HEK293 (cell line): ENCODE measurements around the gene NFE2L1.

Experiments used
- CTCF ChIP-seq: fragments of 450-650 bp; formaldehyde crosslinking; IDR thresholded peaks from 2 replicates; pipeline ENCODE4 v1.5.1; 2016; ENCODE audit warnings: missing biosample characterization, missing genetic modification characterization
- GLIS1 ChIP-seq: fragments of 450-650 bp; formaldehyde crosslinking; IDR thresholded peaks from 2 replicates; pipeline ENCODE4 v1.5.1; 2016; ENCODE audit warnings: missing biosample characterization, missing genetic modification characterization
- HOXD13 ChIP-seq: sonication (generic); formaldehyde crosslinking; IDR thresholded peaks from 2 replicates; pipeline ENCODE4 v1.8.0; 2022; ENCODE audit warnings: missing genetic modification reagents, borderline replicate concordance
- IKZF3 ChIP-seq: fragments of 450-650 bp; IDR thresholded peaks from 2 replicates; pipeline ENCODE4 v1.5.0; 2018; ENCODE audit warnings: missing biosample characterization, mild to moderate bottlenecking, missing genetic modification characterization, moderate library complexity
- KLF16 ChIP-seq: fragments of 450-650 bp; formaldehyde crosslinking; IDR thresholded peaks from 2 replicates; pipeline ENCODE4 v1.5.1; 2017; ENCODE audit warnings: missing biosample characterization, missing genetic modification characterization
- PRDM1 ChIP-seq: fragments of 450-650 bp; formaldehyde crosslinking; IDR thresholded peaks from 2 replicates; pipeline ENCODE4; 2016; ENCODE audit warnings: missing biosample characterization, missing genetic modification characterization
- SP2 ChIP-seq: fragments of 450-650 bp; formaldehyde crosslinking; IDR thresholded peaks from 2 replicates; pipeline ENCODE4 v1.5.1; 2016; ENCODE audit warnings: missing biosample characterization, missing genetic modification characterization
- TRIM28 ChIP-seq: IDR thresholded peaks from 2 replicates; pipeline ENCODE4 v1.6.1; 2011; ENCODE audit warnings: low read length, control low read depth, borderline replicate concordance
- WT1 ChIP-seq: fragments of 450-650 bp; formaldehyde crosslinking; IDR thresholded peaks from 2 replicates; pipeline ENCODE4 v1.5.1; 2016; ENCODE audit warnings: missing biosample characterization, missing genetic modification characterization
- ZBTB1 ChIP-seq: fragments of 450-650 bp; formaldehyde crosslinking; IDR thresholded peaks from 2 replicates; pipeline ENCODE4 v1.5.1; 2016; ENCODE audit warnings: missing biosample characterization, missing genetic modification characterization
- ZBTB20 ChIP-seq: fragments of 450-650 bp; formaldehyde crosslinking; IDR thresholded peaks from 2 replicates; pipeline ENCODE4 v1.5.1; 2016; ENCODE audit warnings: missing biosample characterization, missing genetic modification characterization
- ZBTB8A ChIP-seq: fragments of 450-650 bp; formaldehyde crosslinking; IDR thresholded peaks from 2 replicates; pipeline ENCODE4 v1.5.1; 2016; ENCODE audit warnings: missing biosample characterization, missing genetic modification characterization
- ZEB2 ChIP-seq: fragments of 450-650 bp; formaldehyde crosslinking; IDR thresholded peaks from 2 replicates; pipeline ENCODE4 v1.5.1; 2016; ENCODE audit warnings: missing biosample characterization, missing genetic modification characterization
- ZIC2 ChIP-seq: fragments of 450-650 bp; formaldehyde crosslinking; IDR thresholded peaks from 2 replicates; pipeline ENCODE4 v1.5.1; 2016; ENCODE audit warnings: missing biosample characterization, missing genetic modification characterization
- ZNF121 ChIP-seq: fragments of 450-650 bp; formaldehyde crosslinking; IDR thresholded peaks from 2 replicates; pipeline ENCODE4 v1.5.1; 2016; ENCODE audit warnings: missing biosample characterization, missing genetic modification characterization
- ZNF138 ChIP-seq: fragments of 450-650 bp; formaldehyde crosslinking; IDR thresholded peaks from 2 replicates; pipeline ENCODE4 v1.5.1; 2016; ENCODE audit warnings: missing biosample characterization, missing genetic modification characterization, borderline replicate concordance
- ZNF16 ChIP-seq: fragments of 450-650 bp; formaldehyde crosslinking; IDR thresholded peaks from 2 replicates; pipeline ENCODE4 v1.5.1; 2016; ENCODE audit warnings: low read depth, missing biosample characterization, missing genetic modification characterization
- ZNF175 ChIP-seq: fragments of 450-650 bp; formaldehyde crosslinking; IDR thresholded peaks from 2 replicates; pipeline ENCODE4 v1.5.1; 2016; ENCODE audit warnings: missing biosample characterization, missing genetic modification characterization
- ZNF248 ChIP-seq: fragments of 450-650 bp; formaldehyde crosslinking; IDR thresholded peaks from 2 replicates; pipeline ENCODE4 v1.5.1; 2017; ENCODE audit warnings: missing biosample characterization, missing genetic modification characterization
- ZNF311 ChIP-seq: fragments of 450-650 bp; formaldehyde crosslinking; IDR thresholded peaks from 2 replicates; pipeline ENCODE4 v1.5.1; 2017; ENCODE audit warnings: missing biosample characterization, missing genetic modification characterization, borderline replicate concordance
- ZNF398 ChIP-seq: fragments of 450-650 bp; formaldehyde crosslinking; IDR thresholded peaks from 2 replicates; pipeline ENCODE4 v1.5.1; 2017; ENCODE audit warnings: missing biosample characterization, missing genetic modification characterization
- ZNF426 ChIP-seq: fragments of 450-650 bp; formaldehyde crosslinking; IDR thresholded peaks from 2 replicates; pipeline ENCODE4 v1.5.1; 2017; ENCODE audit warnings: missing biosample characterization, missing genetic modification characterization, mild to moderate bottlenecking, inconsistent platforms, moderate library complexity
- ZNF544 ChIP-seq: fragments of 450-650 bp; formaldehyde crosslinking; IDR thresholded peaks from 2 replicates; pipeline ENCODE4 v1.5.0; 2017; ENCODE audit warnings: missing biosample characterization, missing genetic modification characterization
- ZNF560 ChIP-seq: fragments of 450-650 bp; formaldehyde crosslinking; IDR thresholded peaks from 2 replicates; pipeline ENCODE4 v1.5.1; 2017; ENCODE audit warnings: missing biosample characterization, missing genetic modification characterization, borderline replicate concordance
- ZNF571 ChIP-seq: fragments of 450-650 bp; formaldehyde crosslinking; IDR thresholded peaks from 2 replicates; pipeline ENCODE4 v1.5.0; 2017; ENCODE audit warnings: missing biosample characterization, missing genetic modification characterization
- ZNF600 ChIP-seq: fragments of 450-650 bp; formaldehyde crosslinking; IDR thresholded peaks from 2 replicates; pipeline ENCODE4 v1.5.1; 2016; ENCODE audit warnings: missing biosample characterization, missing genetic modification characterization
- ZSCAN30 ChIP-seq: fragments of 450-650 bp; IDR thresholded peaks from 2 replicates; pipeline ENCODE4 v1.5.1; 2018; ENCODE audit warnings: missing biosample characterization, mild to moderate bottlenecking, missing genetic modification characterization, moderate library complexity
- TF ChIP-seq, protein P1 (sequence below): fragments of 450-650 bp; formaldehyde crosslinking; IDR thresholded peaks from 2 replicates; pipeline ENCODE4 v1.5.1; 2016; ENCODE audit warnings: missing biosample characterization, missing genetic modification characterization, borderline replicate concordance
- TF ChIP-seq, protein P2 (sequence below): fragments of 450-650 bp; formaldehyde crosslinking; IDR thresholded peaks from 2 replicates; pipeline ENCODE4 v1.5.1; 2017; ENCODE audit warnings: missing biosample characterization, missing genetic modification characterization
- TF ChIP-seq, protein P3 (sequence below): fragments of 450-650 bp; formaldehyde crosslinking; IDR thresholded peaks from 2 replicates; pipeline ENCODE4 v1.5.1; 2016; ENCODE audit warnings: missing biosample characterization, missing genetic modification characterization
- TF ChIP-seq, protein P4 (sequence below): fragments of 450-650 bp; formaldehyde crosslinking; IDR thresholded peaks from 2 replicates; pipeline ENCODE4 v1.5.1; 2016; ENCODE audit warnings: missing biosample characterization, missing genetic modification characterization, low read depth

The NFE2L1 gene

DNA sequence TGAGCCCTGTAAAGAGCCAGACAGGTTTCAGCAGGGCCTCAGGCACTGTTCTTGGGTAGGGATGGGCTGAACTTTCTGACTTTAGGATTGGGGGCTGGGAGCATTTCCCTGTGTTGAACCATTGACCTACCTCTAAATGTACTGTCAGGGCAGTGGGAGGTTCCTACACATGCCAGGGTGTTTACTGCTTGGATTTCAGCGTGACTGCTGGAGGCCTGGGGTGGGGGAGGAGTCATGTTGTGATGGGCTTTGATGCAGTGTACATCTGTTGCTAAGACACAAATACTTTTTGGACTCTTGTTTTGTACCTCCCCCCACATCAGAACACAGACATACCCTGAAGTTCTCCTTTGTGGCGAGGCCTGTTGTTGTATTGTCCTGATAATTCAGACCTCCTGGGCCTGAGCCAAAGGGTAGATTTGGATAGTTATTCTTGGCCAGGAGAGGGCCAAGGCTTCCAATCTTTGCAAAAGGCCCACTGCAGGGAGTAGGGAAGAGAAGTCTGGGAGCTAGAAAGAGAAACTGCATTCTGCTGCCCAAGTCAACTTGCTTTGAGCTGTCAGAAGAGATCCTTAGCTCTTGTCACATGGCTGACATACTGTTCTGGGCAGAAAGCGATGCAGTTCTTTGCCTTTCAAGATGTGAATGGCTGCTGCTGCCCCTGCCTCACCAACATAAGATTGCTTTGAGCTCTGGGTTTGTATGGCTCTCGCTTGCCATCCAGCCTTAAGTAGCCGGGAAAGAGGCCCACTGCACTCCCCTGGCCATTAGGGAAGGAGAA, 3.7 kb downstream of the NFE2L1 start (continued):
- TF ChIP-seq ZNF600 (tag by site-specific recombination) (peak; percentile 84), ZSCAN30 (peak; percentile 96), ZNF398 (tag by site-specific recombination) (peak; percentile 50), TRIM28 (no peak), WT1 (tag by site-specific recombination) (peak; percentile 51; the same call in 1 of the 2 replicates), ZNF311 (tag by site-specific recombination) (no peak), ZEB2 (tag by site-specific recombination) (no peak), HOXD13 (CRISPR knock-in tag) (no peak), ZNF544 (tag by site-specific recombination) (no peak), ZNF121 (tag by site-specific recombination) (no peak), PRDM1 (tag by site-specific recombination) (no peak), ZNF426 (tag by site-specific recombination) (no peak), IKZF3 (tag by site-specific recombination) (no peak), ZNF560 (tag by site-specific recombination) (no peak), ZNF248 (tag by site-specific recombination) (no peak), ZNF16 (tag by site-specific recombination) (no peak), KLF16 (tag by site-specific recombination) (no peak), ZNF138 (tag by site-specific recombination) (no peak), GLIS1 (tag by site-specific recombination) (peak; percentile 84), SP2 (peak; percentile 32), CTCF (tag by site-specific recombination) (no peak), ZNF175 (no peak), ZNF571 (tag by site-specific recombination) (no peak), ZBTB20 (tag by site-specific recombination) (peak; percentile 32; the same call in 1 of the 2 replicates), ZBTB1 (no peak), ZIC2 (tag by site-specific recombination) (peak; percentile 95), ZBTB8A (0 out of 2 replicates have a peak, but pooled peaks have one; percentile 18)
- TF ChIP-seq, protein P1, sequence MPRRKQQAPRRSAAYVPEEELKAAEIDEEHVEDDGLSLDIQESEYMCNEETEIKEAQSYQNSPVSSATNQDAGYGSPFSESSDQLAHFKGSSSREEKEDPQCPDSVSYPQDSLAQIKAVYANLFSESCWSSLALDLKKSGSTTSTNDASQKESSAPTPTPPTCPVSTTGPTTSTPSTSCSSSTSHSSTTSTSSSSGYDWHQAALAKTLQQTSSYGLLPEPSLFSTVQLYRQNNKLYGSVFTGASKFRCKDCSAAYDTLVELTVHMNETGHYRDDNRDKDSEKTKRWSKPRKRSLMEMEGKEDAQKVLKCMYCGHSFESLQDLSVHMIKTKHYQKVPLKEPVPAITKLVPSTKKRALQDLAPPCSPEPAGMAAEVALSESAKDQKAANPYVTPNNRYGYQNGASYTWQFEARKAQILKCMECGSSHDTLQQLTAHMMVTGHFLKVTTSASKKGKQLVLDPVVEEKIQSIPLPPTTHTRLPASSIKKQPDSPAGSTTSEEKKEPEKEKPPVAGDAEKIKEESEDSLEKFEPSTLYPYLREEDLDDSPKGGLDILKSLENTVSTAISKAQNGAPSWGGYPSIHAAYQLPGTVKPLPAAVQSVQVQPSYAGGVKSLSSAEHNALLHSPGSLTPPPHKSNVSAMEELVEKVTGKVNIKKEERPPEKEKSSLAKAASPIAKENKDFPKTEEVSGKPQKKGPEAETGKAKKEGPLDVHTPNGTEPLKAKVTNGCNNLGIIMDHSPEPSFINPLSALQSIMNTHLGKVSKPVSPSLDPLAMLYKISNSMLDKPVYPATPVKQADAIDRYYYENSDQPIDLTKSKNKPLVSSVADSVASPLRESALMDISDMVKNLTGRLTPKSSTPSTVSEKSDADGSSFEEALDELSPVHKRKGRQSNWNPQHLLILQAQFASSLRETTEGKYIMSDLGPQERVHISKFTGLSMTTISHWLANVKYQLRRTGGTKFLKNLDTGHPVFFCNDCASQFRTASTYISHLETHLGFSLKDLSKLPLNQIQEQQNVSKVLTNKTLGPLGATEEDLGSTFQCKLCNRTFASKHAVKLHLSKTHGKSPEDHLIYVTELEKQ (tag by site-specific recombination), result no peak
- TF ChIP-seq, protein P2, sequence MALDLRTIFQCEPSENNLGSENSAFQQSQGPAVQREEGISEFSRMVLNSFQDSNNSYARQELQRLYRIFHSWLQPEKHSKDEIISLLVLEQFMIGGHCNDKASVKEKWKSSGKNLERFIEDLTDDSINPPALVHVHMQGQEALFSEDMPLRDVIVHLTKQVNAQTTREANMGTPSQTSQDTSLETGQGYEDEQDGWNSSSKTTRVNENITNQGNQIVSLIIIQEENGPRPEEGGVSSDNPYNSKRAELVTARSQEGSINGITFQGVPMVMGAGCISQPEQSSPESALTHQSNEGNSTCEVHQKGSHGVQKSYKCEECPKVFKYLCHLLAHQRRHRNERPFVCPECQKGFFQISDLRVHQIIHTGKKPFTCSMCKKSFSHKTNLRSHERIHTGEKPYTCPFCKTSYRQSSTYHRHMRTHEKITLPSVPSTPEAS (tag by site-specific recombination), result no peak
- TF ChIP-seq, protein P3, sequence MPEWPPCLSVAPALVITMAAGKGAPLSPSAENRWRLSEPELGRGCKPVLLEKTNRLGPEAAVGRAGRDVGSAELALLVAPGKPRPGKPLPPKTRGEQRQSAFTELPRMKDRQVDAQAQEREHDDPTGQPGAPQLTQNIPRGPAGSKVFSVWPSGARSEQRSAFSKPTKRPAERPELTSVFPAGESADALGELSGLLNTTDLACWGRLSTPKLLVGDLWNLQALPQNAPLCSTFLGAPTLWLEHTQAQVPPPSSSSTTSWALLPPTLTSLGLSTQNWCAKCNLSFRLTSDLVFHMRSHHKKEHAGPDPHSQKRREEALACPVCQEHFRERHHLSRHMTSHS (tag by site-specific recombination), result no peak
- TF ChIP-seq, protein P4, sequence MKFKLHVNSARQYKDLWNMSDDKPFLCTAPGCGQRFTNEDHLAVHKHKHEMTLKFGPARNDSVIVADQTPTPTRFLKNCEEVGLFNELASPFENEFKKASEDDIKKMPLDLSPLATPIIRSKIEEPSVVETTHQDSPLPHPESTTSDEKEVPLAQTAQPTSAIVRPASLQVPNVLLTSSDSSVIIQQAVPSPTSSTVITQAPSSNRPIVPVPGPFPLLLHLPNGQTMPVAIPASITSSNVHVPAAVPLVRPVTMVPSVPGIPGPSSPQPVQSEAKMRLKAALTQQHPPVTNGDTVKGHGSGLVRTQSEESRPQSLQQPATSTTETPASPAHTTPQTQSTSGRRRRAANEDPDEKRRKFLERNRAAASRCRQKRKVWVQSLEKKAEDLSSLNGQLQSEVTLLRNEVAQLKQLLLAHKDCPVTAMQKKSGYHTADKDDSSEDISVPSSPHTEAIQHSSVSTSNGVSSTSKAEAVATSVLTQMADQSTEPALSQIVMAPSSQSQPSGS, result no peak
